HG02852 (cell line): ENCODE measurements around the gene ANO10.
A peak's percentile ranks its signal among the peaks of the same experiment; 100 is the strongest.

ENCODE experiments used
- ATAC-seq: cut with Tn5 transposase; IDR thresholded peaks from one replicate; pipeline ENCODE4 v1.9.1; 2021; ENCODE audit warnings: mild to moderate bottlenecking, moderate library complexity; ENCODE audit not compliant: unreplicated experiment

ANO10 gene

DNA sequence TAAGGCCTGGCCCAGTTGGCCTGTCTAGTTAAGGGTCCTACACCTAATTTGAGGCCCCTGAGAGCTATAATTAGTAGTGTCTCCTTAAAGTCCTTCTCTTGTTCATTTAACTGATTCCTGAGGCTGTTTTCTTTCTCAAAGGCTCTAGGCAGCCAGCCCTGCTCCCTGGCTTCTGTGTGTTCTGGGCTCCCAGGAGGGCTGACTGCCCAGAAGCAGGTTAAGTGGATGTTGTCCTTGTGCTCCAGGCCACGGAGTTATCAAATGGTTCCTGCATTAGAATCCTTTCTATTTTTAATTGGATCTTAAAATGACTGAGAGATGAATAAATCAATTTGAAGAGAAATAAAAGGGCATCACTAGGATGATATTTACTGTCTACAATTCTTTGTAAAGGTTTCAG lies 195.4 kb downstream of the ANO10 start:
- no peak for ATAC-seq

DNA sequence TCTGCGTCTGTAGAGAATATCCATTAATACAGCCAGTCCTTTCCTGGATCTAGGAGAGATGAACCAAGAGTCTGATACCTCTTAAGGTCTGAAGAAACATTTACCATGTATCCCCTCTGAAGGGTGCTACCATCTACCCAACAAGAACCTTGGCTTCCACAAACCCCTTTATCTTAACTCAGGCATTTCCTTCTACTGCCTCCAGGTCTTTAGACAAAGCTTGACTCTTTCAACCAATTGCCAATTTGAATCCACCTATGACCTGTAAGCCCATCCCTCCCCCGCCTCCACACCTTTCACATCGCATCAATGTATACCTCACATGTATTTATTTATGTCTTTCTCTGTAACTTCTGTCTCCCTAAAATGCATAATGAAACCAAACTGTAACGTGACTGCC lies 196.0 kb downstream of the ANO10 start:
- ATAC-seq = no peak

DNA sequence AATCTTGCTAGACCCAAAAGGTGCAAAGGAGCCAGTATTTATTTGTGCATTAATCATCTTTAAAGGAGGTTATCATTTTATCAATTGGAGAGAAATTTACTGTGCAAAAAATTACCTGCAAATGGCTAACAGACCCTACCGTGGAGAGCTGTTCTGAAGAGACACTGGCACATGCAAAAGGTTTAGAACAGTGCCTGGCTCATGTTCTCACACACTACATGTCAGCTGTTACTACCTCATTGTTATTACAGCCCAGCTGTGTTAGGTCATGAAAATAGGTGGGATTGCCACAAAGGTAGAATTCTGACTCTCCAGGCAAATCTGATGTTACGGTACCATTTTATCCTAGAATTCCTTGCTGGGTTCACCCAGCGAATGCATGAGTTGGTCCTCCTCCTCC lies 198.2 kb downstream of the ANO10 start:
- ATAC-seq = no peak

DNA sequence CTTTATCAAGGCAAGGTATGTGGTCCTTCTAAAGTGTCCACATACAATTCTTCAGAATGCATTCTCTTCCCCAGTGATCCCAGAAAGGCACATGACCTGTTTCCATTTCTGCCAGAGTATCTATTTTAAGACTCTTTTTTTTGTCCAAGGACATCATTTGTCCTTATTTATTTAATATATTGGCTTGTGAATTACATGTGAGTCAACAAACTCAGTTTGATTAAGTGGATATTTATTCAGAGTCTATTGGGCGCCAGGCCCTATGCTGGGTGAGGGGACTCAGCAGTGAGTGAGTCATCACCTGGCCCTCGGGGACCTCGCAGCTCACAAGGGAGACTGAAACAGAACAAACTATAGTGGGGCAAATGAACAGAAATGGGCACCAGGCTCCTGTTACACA lies 198.7 kb downstream of the ANO10 start:
- ATAC-seq = no peak

DNA sequence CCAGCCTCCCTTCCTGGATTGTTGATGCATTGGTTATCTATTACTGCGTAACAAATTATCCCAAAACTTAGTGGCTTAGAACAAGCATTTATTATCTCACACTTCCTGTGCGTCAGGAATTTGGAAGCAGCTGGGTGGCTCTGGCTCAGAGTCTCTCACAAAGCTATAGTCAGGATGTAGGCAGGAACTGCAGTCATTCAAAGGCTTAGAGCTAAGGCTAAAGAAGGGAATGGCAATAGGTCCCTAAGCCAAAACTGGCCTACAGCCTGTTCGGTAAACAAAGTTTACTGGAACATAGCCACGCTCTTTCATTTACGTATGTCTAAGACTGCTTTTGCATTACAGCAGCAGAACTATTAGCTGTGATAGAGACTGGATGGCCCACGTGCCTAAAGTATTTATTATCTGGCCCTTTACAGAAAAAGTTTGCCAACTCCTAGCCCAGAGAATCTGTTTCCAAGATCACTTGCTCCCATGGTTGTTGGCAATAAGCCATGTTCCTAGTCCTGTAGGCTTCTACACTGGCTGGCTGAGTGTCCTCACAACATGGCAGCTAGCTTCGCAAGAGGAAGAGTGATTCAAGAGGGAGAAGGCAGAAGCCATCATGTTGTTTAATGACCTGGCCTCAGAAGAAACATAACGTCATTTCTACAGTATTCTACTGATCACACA lies 203.1 kb downstream of the ANO10 start:
- no peak for ATAC-seq

DNA sequence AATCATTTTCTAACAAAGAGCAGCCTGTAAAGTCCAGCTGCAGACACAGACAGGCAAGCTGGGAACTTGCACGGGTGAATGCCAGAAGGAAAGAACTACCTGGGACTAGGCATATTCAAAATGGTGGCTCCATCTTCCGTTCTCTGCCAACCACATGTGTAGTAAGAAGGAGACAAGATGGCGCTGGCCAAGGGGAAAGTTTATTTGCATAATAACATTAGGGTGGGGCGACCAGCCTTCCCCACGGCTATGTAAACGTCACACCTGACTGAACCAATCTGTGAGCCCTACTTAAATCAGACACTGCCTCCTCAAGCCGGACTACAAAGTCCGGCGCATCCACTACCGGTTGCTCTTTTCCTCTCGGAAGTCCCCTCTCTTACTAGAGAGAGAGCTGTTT lies 204.7 kb downstream of the ANO10 start:
- ATAC-seq = no peak

DNA sequence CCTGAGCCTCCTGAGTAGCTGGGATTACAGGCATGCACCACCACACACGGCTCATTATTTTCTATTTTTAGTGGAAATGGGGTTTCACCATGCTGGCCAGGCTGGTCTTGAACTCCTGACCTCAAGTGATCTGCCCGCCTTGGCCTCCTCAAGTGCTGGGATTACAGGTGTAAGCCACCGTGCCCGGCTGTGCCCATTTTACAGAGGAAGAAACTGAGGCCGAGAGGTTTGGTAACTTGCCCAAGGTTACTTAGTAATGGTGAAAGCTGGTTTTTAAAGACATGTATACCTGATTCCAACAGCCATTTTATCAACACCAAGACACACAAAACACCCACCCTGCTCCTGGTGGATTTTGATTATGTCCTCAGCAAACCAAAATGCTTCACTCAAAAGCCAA lies 206.7 kb downstream of the ANO10 start:
- no peak for ATAC-seq

DNA sequence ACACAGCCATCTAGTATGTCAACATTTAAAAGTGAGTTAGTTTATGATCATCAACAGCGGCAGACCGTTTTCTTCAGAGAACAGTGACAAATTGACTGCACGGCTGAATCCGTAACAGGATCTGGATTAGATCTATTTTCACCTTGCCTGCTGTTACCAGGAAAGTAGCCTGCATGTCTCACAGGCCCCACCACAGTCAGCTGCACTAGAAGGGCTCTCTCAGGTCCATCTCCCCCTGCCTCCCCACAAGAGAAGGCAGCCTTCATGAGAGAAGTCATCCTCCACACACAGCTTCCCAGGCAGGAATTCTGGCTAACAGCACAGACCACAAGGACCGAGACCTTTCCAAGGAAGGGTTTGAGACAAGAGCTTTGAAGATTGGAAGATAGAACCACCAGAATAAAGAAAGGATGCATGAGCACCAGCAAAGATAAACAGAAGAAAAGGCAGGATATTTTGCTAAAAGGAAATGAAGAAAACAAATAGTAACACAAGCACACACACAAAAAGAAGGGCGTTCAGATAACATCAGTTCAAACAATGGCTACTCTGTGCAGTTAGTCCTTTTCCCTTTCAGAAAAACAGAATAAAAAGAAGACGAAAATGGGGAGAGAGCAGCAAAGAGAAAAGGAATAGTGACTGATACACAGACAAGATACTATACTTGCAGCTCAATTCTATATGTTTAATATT lies 208.0 kb downstream of the ANO10 start:
- no peak for ATAC-seq

DNA sequence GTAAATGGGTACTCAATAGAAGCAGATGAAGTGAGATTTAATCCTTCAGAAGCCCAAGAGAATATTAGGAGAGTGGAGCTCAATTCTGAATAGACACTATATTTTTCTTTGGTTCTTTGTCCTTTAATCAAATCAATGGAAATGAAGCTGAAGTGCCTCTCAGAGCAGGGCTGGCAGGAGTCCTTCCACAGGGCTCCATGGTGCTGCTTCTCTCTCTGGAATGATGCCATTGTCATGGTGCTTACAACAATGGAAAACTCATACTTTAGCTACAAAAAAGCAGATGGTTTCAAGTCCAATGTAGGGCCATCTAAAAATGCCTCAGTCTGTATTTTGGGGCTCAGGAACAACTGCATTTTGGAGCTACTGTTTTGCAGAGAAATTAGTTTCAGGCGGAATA lies 210.4 kb downstream of the ANO10 start:
- ATAC-seq = no peak

DNA sequence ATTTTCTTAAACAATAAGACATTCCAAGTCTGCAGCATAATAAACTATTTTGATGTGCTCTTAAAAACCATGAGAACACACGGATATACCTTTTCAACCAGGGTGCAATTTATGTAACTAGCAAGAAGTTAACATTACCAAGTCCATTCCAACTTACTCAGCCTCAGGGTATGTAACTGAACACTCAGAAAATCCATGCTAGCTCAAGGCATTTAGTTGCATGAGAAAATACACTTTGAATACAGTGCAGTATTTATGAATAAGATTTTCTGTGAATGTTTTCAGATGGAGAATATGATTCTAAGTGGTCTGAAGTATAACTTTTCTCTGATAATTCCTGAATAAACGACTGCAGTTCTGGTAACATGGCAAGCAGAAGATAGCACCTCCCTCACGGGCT lies 211.2 kb downstream of the ANO10 start:
- ATAC-seq = no peak

DNA sequence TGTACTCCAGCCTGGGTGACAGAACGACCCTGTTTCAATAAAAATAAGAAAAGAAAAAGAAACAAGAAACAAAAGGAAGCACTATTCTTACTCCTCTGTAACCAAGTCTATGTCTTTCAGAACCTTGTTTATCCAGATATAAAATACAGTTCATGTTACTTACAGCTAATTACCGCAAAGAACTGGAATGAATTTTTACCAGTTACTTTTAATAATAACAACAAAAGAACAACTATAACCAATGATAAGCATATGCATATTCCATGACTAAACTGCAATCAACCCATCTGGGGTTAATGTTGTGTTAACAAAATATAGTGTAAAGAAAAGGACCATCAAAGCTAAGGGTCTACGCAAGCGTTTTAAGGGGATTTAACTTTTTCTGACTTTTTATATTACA lies 212.3 kb downstream of the ANO10 start:
- ATAC-seq = no peak

DNA sequence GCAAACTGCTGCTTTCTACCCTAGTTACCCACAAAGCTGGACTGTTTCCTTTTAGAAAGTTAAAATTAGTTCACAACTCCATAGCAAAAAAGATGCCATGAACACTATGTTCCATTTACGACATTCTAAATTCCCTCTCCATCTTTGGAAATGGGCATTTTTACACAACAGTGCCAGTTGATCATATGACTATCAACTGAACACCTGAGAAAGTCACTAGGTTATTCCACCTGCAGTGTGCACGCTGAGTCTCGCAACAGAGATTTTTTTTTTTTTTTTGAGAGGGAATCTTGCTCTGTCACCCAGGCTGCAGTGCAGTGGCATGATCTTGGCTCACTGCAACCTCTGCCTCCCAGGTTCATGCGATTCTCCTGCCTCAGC lies 215.2 kb downstream of the ANO10 start:
- ATAC-seq = no peak

DNA sequence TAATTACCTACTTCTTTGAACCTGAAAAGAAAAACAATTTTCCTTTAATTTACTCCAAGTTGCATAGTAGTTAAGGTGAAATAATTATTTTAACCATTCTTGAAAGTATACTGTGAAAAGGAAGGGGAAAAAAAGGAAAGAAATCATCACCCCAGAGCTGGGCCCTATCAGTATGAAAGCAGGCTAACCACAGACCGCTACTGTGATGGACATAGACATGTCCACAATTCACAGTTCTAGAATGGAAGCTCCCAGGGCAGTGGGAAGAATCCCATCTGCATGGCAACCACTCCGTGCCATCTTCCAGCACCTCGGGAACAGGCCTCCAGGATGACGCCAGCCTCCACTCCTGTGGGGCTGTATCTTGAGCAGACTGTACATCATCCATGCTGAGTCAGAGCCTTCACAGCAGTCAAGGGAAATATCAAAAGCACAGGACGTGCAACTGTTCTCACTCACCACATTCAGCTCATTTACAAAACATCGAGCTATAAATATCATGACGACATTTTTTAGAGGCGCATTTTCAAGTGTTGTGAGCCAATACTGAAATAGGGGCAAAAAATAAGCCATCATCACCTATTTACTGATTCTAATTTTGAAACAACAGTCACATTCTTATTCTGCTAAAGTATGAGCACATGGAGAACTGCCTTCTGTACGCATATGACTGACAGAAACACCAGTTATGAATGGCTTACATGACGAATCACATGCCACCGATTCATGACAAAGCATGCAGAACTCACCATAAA lies 215.7 kb downstream of the ANO10 start:
- ATAC-seq = no peak

DNA sequence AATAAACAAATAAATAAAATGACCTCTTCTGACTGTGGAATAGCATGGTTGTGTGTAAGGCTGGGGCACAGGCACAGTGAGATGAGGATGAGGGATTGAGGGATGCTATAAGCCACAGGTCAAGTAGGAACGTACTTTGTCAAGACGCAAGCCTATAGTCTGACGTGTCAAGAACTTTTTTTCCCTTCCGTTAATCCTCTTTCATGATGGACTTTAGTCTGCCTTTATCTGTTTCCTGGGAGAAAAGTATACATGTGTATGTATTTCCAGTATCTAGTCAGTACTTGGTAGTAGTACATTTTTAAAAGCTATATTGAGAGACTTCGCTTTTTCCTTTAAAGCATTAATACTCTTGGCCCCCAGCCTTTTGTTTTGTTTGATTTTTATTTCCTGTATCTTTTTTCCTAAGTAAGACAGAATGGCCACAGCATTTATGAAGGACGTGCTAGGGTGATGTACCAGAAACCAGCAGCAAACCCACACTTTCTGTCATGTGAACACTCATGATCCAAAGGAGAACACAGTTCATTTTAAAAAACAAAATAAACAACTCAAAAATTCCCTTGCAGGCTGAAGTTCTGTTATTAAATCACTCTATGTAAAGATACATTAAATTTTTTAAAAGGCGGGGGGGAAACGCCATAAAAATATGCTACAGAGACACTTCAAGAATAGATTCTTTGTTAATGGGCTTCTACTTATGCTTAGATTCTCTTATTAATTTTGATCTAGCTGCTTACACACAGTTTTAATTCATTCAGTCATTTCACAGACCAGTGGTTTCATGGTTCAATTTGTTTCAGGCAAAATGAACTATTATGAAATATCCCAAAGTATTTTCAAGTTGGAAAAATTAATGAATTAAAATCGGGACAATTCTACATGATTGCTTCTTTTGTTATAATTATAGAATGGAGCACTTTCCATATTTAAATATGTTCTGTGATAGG lies 220.8 kb downstream of the ANO10 start:
- ATAC-seq = no peak

DNA sequence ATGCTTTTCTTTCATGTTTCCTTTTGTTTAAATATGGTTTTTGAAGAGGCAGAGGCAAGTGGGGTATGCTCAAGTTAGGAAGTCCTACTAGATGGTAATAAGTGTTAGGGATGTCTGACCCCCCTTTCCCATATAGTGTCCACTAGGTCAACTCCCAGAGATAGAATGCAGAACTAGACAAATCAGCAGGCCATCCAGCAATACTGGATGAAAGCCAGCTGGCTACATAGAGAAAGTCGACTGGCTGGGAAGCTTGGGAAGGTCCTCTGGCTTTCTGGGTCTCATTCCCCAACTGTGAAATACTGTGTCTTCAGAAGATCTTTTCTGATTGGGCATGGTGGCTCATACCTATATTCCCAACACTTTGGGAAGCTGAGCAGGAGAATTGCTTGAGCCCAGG lies 221.6 kb downstream of the ANO10 start:
- no peak for ATAC-seq

DNA sequence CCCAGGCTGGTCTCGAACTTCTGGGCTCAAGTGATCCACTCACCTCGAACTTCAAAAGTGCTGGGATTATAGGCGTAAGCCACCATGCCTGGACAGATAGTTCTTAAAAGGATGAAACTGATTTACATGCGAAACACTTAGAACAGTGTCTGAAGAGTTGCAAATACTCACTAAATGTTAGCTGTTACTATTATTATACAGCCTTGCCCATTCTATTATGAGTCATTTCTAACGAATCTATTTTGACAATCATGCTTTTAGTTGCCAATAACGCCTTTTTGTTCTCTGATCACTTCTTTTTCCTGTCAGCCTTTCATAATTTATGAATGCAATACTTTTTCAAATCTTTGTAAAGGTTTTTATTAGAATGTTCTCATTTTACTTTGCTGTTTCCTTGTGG lies 222.8 kb downstream of the ANO10 start:
- ATAC-seq = peak; percentile 54

DNA sequence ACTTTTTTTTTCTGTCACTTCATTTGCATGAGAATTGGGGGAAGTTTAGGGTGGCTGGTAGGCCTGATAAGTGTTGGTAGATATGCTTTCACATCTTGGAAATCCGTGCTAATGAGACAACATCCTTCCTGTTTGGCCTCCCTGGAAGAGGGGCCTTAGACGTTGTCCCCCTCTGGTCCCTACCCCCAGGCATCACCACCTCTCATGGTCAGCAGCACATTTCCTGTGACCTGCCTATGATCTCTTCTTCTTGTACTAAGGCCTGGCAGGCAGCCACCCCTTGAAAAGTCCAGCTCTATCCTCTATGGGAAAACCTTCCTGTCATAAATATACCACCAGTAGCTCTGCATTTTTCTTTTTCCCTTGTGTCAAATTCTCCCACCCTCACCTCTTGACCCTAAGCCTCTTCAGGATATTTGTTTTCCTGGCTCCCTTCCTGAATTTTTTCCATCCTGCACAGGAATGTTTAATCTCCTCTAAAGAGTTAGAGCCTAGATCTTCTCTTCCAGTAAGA lies 227.7 kb downstream of the ANO10 start:
- ATAC-seq = no peak

DNA sequence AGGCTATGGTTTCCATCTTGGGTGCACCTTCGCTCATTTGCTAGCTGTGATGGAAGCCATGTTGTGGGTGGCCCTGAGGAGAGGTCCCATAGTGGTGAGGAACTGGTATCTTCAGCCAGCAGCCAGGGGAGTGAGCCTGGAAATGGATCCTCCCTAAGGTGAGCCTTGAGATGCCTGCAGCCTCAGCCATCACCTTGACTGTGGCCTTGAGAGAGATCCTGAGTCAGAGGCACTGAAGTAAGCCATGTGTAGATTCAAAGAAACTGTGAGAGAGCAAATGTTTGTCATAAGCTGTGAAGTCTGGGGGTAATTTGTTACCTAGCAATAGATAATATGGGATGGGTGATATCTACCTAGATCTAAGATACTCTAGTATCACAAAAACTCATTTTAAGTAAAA lies 230.2 kb downstream of the ANO10 start:
- ATAC-seq = no peak

DNA sequence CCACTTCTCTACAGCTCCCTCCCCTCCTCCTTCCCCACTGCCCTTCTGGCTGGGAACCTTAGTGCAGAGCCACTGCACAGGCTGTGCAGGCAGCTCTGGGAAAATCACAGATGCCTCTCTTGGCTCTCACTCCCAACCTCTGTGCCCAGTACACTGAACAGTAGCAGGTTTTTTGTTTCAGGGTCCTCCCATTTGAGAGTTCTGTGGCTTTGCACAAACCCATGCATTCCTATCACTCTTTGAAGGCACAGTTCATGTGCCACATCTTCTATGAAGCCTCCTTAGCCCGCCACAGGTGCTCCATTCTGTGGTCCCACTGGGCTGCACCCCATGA lies 231.6 kb downstream of the ANO10 start:
- ATAC-seq = no peak

DNA sequence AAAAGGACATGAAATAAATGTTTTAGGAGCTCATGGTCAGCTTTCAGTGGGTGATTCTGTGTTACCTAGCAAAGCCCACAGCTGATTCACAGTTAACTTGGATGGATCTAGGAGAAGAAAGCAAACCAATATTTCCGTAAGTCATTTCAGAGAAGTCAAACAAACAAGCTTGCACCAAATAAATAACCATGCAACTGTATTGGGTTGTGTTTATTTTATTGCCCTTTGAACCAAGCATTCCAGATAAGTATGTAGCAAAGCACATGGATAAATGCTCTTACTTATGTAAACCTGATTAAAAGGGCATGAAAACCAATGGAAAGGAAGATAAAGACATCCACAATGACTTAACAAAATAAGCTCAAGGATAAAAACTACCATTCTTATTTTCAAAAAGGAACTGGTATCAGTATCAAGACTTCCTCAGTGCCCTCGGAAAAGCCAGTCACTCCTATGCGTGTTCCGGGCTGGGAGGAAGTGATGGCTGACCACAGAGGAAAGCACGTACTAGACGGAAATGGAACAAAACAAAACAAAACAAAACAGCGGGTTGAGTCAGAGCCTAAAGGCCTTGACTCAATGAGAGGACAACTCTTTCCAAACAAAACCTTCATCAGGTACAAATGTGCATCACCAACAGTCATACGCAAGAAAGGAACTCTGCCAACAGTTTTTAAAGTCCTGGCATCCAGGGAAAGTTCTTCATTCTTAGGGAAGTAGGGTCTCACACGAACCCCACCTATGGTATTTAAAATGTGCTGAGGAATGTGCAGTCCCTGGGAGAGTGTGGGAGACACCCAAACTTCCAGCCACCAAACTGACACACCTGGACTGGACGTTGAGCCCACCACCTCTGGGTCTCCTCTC lies 232.2 kb downstream of the ANO10 start:
- peak; percentile 60 for ATAC-seq
